Hair follicular keratinocyte (primary cell): ENCODE data around the gene XYLT1. TPM values are rescaled to one million over a fixed set of nuclear protein-coding genes. Genes with fewer than 3 reads are reported as not detected.

Experiments
- total RNA-seq: library from RNA; depleted of rRNA; stranded (reverse); fragments of >200 nt; gene quantifications from 2 replicates; pipeline ENCODE4 v1.2.3, GENCODE V29; 2015

Gene XYLT1, protein sequence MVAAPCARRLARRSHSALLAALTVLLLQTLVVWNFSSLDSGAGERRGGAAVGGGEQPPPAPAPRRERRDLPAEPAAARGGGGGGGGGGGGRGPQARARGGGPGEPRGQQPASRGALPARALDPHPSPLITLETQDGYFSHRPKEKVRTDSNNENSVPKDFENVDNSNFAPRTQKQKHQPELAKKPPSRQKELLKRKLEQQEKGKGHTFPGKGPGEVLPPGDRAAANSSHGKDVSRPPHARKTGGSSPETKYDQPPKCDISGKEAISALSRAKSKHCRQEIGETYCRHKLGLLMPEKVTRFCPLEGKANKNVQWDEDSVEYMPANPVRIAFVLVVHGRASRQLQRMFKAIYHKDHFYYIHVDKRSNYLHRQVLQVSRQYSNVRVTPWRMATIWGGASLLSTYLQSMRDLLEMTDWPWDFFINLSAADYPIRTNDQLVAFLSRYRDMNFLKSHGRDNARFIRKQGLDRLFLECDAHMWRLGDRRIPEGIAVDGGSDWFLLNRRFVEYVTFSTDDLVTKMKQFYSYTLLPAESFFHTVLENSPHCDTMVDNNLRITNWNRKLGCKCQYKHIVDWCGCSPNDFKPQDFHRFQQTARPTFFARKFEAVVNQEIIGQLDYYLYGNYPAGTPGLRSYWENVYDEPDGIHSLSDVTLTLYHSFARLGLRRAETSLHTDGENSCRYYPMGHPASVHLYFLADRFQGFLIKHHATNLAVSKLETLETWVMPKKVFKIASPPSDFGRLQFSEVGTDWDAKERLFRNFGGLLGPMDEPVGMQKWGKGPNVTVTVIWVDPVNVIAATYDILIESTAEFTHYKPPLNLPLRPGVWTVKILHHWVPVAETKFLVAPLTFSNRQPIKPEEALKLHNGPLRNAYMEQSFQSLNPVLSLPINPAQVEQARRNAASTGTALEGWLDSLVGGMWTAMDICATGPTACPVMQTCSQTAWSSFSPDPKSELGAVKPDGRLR
- 3.2 and 6.0 TPM in 2 replicates for total RNA-seq

DNA sequence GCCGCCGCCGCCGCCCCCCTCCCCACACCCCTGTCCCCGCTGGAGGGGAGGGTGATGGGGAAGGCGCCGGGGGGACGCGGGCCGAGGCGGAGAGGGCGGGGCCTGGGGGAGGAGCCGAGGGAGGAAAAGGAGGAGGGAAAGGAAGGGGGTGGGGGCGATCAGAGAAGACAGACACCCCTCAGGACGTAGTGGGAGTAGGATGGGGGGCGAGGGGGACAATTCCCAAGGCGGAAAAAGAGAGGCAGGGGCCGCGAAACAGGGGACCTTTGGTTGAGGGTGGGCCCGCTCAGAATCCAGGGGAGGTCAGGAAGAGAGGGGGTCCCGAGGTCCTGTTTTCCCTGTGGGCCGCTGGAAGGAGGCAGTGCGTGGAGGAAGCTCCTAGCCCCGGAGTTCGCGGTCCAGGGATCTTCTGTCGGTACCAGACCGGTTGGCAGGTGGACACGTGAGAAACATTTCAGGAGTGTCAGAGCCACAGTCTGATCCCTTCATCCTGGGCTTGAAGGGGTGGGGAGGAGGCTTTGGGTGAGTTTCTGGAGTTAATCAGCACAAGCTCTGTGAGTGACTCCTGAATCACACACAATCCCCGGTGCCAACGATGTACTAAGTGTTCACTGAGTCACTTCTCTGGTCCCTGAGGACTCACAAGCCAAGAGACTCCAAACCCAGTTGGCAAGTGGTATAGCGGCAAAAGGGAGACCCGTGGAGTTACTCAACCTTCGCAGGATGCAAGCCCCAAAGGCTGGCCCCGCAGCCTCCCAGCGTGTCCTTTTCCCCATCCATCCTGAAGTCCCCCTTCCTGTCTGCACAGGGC is at the start of gene XYLT1:
XYLT1 (minus strand) TSS at position 53 of the 811 bp plus-strand sequence. CDS start 164 bp downstream, outside the sequence.

